DND-41 (cell line): ENCODE results near the gene MDH2.

Source experiments
- EZH2 ChIP-seq: IDR thresholded peaks from 3 replicates; pipeline ENCODE4 v1.6.1; 2012; ENCODE audit warnings: borderline replicate concordance, low read depth, mild to moderate bottlenecking, moderate library complexity, low read length, inconsistent platforms; ENCODE audit not compliant: severe bottlenecking
- TF ChIP-seq, protein P1 (sequence below): IDR thresholded peaks from 2 replicates; pipeline ENCODE4 v1.5.1; 2012; ENCODE audit warnings: borderline replicate concordance, low read length, moderate library complexity, mild to moderate bottlenecking; ENCODE audit not compliant: poor library complexity, severe bottlenecking; ENCODE audit errors: extremely low read depth

DNA sequence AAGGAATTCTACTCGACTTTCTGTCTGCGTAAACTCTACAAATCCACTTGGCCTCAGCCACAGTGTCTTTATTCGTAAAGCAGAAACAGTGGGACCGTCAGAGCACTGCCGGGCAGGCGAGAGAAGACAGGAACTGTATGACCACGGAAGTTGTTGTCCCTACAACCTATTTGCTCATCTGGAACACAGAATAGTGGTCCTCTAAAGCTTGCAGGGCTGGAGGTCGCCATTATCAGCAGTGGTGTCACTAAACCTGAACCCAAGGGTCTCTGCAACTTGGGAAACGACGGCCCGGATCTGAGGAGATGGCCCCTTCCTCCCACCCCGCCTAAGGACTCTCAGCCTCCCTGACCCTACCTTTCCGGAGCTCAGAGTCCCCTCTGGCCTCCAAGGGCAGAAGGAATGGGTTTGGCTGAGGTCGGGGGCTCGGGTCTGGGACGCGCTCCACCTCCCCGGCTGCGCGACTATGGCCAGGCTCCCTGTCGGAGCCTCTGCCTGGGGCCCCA is 548 bp upstream of the MDH2 start:
- TF ChIP-seq, protein P1, sequence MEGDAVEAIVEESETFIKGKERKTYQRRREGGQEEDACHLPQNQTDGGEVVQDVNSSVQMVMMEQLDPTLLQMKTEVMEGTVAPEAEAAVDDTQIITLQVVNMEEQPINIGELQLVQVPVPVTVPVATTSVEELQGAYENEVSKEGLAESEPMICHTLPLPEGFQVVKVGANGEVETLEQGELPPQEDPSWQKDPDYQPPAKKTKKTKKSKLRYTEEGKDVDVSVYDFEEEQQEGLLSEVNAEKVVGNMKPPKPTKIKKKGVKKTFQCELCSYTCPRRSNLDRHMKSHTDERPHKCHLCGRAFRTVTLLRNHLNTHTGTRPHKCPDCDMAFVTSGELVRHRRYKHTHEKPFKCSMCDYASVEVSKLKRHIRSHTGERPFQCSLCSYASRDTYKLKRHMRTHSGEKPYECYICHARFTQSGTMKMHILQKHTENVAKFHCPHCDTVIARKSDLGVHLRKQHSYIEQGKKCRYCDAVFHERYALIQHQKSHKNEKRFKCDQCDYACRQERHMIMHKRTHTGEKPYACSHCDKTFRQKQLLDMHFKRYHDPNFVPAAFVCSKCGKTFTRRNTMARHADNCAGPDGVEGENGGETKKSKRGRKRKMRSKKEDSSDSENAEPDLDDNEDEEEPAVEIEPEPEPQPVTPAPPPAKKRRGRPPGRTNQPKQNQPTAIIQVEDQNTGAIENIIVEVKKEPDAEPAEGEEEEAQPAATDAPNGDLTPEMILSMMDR = no peak
- TF ChIP-seq EZH2 = no peak
